GM19452 (cell line): Measurements from ENCODE around the gene TUSC2.
"Not testable (repeated sequence)": the region's sequence is repeated elsewhere in the genome, so short reads cannot be mapped to it uniquely, and the experiment has no call there.

Experiments
- ATAC-seq: cut with Tn5 transposase; IDR thresholded peaks from one replicate; pipeline ENCODE4 v1.9.1; 2021; ENCODE audit not compliant: unreplicated experiment

TUSC2 gene

GRCh38 chr3:50319894-50320625, 8.0 kb downstream of the TUSC2 start:
- ATAC-seq: no peak

DNA sequence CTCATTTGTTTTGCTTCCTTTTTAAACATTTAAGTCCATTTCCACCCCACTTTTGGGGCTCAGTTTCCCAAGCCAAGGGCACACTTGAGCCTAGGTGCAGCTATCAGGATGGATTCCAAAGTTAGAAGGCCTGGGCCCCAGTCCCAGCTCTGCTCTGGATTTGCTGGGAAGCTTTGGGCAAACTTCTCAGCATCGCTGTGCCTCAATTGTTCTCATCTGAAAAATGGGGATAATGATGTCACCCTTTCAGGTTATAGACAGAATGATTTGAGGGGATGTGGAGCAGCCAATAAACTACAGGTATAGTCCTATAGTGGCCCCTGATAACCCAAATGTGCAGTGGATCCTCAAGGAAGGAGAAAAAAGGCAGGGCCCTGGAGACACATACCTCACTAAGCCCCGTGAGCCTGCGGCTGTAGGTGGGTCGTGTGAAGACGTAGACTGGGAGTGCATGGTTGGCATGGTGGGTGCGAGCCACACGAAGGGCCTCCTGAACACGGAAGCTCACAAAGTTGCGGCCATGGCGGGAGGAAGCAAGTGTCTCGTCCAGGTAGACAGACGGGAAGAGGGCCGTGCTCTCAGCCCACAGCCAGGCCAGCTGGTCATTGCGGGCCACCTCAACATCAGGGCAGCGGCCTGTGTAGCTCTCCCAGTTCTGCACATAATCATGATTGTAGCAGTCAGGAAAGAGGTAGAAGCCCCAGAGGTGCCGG, 8.7 kb downstream of the TUSC2 start:
- no peak for ATAC-seq

- ATAC-seq: no peak
Measured at GRCh38 chr3:50318615-50319014, 9.4 kb downstream of the TUSC2 start.

GRCh38 chr3:50318163-50318562, 9.9 kb downstream of the TUSC2 start:
- ATAC-seq: no peak

GRCh38 chr3:50317300-50317699, 10.7 kb downstream of the TUSC2 start:
- ATAC-seq: no peak

GRCh38 chr3:50316657-50317242, 11.3 kb downstream of the TUSC2 start:
- no peak for ATAC-seq

DNA sequence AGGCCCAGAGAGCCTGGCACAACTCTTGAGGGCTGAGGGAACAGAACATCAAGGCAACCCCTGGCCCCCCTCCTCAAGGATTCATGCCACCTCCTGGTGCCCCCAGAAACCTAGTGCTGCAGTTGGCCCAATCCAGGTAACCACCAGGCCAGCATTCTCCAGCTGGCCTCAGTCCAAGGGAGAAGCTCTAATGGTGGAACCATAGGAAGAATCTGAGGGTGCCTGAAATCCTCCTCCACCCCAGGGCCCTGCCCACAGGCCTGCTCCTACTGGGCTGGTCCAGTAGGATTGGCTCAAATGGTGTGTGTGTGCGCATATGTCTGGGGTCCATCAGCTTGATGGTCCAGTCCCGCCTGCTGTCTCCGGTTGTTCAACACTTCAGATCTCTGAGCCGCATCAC, 13.2 kb downstream of the TUSC2 start:
- ATAC-seq: no peak

DNA sequence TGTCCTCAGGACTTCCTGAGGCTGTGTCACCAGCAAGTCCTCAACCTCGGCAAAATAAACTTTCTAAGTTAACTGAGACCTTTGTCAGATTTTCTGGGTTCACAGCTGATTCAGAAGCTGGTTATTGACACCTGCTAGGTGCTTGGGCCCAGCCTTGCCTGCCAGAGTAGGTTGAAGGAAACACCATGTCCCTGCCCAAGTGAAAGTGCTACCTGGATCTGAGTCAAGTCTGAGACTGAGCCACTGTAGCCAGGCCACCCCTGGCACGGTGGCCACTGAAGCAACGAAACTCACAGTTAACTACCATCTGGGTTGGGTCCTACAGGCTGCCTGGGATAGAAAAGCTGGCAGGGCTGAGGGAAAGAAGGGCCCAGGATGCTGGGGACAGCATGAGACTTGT, 13.7 kb downstream of the TUSC2 start:
- ATAC-seq: no peak

GRCh38 chr3:50312041-50312440, 16.0 kb downstream of the TUSC2 start:
- not testable (repeated sequence) for ATAC-seq

DNA sequence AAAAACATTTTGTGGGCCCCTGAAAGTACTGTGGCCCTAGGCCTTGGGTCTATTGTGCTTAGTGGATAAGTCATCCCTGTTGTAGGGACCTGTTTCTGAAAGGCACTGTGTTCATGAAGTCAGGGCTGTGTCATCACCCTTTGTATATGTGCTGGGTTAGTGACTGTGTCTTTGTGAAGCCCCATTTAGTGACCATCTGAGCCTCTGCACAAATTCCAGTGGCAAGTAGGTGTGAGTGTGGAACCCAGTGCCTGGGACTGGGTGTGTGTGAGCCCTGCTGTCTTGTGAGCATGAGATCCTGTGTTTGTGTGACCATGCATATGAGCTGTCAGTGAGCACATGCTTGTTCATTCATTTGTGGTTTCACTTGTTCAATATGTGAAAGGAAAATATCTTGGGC, 23.4 kb downstream of the TUSC2 start:
- ATAC-seq: no peak

DNA sequence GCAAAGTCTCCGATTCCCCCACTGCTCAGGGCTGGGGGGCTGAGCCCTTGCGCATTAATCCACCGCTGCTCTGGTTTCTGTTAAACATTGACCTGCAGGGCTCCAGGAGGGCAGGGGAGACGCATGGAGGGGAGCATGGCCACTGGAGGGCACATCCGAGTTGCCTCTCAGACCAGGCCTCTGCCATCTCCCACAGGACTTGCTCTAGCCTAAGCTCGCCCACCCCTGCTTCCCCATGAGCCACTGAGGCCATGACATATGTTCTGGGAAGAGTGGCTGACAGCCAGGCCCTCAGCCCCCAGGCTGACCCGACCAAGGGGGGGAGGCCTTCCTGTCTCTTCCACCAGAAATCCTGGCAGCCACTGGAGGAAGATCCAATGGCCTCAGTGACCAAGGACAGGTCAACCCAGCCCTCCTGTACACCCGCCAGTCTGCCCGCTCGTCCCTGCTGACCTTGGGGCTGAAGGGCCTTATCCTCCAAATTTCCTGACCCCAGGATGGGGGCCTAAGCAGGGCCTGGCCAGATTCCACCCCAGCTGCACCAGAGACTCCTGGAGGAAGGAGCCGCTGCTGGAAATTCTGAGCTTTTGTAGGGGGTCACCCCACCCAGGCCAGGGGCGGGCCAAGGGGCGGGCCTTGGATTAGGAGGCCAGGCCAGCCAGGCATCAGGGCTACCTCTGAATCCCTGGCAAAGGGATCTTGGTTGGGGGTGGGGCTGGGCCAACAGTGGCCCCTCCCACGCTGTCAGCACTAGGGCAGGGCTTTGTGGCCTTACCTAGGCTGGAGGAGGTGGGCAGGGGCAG, 24.8 kb downstream of the TUSC2 start, which contains the start of gene HYAL1:
TSS of gene HYAL1 (minus strand) at position 562 of the 803 bp plus-strand sequence. CDS start 618 bp downstream, outside the sequence.
- ATAC-seq: no peak

GRCh38 chr3:50302095-50303012, 25.7 kb downstream of the TUSC2 start:
- no peak for ATAC-seq

- ATAC-seq: no peak
Measured at GRCh38 chr3:50300681-50301254, 27.3 kb downstream of the TUSC2 start.

DNA sequence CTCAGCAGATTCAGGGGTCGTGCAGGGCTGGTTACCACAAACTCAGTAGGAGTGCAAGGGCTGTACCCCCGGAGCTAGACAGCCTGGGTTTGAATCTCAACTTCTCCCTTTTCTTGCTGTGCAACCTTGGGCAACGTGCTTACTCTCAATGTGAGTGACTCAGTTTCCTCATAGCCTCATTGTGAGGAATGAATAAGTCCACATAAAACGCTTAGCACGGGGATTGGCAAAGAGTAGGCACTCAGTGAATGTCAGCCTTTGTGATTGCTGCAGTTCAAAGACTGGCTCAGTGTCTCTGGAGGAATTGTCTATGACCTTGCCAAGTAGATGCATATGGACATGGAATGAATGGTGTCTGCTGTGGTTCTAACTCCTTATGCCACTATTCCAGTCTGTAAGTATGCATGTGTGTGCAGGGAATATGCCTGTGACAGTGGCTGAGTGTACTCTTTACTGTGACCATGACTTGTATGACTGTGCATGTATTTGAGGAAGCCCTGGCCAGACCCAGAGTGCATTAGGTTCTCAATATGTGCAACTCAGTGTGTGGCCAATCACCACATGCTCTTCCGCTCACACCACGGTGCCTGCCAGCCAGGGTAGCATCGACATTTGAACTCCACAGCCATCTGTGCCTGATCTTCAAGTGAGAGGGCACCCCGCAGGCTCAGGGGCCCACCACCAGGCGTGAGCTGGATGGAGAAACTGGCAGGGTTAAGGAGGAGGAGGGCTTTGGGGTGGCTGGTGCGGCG, 27.9 kb downstream of the TUSC2 start:
- ATAC-seq: no peak

DNA sequence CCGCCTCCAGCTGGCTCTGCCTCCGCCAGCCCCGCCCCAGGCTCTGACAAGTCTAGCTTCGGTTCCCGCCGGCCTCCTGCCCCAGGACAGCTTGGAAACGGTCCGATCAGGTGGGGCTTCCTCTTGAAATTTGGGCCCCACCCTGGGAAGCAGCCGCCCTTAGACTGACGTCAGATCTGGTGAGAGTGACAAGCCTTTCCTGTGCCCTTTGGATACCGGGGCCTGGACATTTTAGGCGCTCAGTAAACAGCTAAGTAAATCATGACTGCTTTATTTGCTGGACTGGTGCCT, 28.4 kb downstream of the TUSC2 start:
- ATAC-seq: no peak

DNA sequence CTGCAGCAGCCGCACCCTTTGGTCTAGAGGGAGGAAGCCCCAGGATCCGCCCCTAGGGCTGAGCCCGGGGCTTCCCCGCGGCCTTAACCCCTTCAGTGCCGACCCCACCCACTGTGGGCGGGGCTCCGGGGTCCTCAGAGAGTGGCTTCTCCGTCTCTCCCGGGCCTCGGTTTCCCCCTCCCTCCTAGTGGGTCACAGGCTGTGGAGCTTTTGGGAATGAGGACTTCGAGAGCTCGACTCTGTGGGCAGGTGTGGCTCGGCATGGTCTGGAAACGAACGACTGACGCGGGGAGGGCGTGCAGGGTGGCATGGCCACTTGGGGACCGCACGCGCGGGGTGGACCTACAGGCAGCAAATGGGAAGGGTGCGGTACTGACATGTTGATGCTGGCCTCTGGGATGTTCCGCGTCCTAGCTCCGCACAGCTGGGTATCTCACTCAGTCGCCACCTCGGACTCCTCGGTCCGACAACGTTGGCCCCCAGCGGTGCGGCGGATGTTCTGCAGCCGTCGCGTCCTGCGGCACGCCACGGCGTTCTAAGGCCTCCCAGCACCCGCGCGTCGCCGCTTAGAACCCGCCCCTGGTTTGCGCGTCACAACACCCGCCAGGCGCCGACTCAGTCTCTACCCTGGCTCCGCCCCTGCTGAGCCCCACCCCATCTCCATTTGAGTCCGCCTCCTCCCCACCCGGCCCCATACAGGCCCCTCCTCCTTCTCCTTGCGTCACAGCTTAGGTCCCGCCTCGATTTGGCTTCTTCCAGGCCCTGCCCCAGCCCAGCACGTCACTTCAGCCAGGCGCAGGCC, 29.0 kb downstream of the TUSC2 start, which contains the start of the genes HYAL3 and NAA80:
TSS of gene HYAL3 (minus strand) at position 570 of the 802 bp plus-strand sequence. CDS start 3,803 bp downstream, outside the sequence.
TSS of gene NAA80 (minus strand) at position 570 of the 802 bp plus-strand sequence. CDS start 1,942 bp downstream, outside the sequence.
- ATAC-seq: peak; percentile 83

GRCh38 chr3:50297896-50298725, 29.9 kb downstream of the TUSC2 start:
- ATAC-seq: no peak
